H1 (cell line): Measurements from ENCODE around the gene USP16. TPM values are rescaled to one million over a fixed set of nuclear protein-coding genes. Genes with fewer than 3 reads are reported as not detected.

Experiments used
- CHD1 ChIP-seq: IDR thresholded peaks from 2 replicates; pipeline ENCODE4 v1.6.1; 2012; ENCODE audit warnings: low read depth, low read length, improper control_type of control experiment
- CREB1 ChIP-seq: IDR thresholded peaks from 2 replicates; pipeline ENCODE4 v1.6.1; 2012; ENCODE audit warnings: inconsistent platforms
- JUND ChIP-seq: IDR thresholded peaks from 2 replicates; pipeline ENCODE4 v1.6.1; 2011; ENCODE audit warnings: mild to moderate bottlenecking, improper control_type of control experiment, low read length
- polyA plus RNA-seq, 7 experiments: library from polyadenylated mRNA; depleted of rRNA in 3 of 7; stranded (reverse) in 5 of 7; unstranded in 2 of 7; fragments of >200 nt in 5 of 7; fragments of 200-250 nt in 2 of 7; gene quantifications; 1 replicate in 5 of 7; 2 replicates in 1 of 7; 4 replicates in 1 of 7; pipeline versions ENCODE4 v1.2.1 to v1.2.3, GENCODE V29; 2011 to 2013; ENCODE audit warnings: missing spikeins in 2 of 7, mixed read lengths in 2 of 7
- total RNA-seq: library from RNA; stranded (reverse); fragmentation: NEBNext Ultra II Directional; extraction: Animal tissue kit (Norgen Biotek cat#: 25700); gene quantifications from 2 replicates; pipeline ENCODE4 v1.2.1, GENCODE V29; 2021
- TF ChIP-seq, protein P1 (sequence below): IDR thresholded peaks from 2 replicates; pipeline ENCODE4 v1.6.1; 2012; ENCODE audit warnings: inconsistent platforms

Gene USP16
- total and polyA plus RNA-seq, 2 of the 8 experiments (the other 6 are each of a cell fraction or from before 2014, with no cell fraction given), result 3.4 to 19.1 TPM

DNA sequence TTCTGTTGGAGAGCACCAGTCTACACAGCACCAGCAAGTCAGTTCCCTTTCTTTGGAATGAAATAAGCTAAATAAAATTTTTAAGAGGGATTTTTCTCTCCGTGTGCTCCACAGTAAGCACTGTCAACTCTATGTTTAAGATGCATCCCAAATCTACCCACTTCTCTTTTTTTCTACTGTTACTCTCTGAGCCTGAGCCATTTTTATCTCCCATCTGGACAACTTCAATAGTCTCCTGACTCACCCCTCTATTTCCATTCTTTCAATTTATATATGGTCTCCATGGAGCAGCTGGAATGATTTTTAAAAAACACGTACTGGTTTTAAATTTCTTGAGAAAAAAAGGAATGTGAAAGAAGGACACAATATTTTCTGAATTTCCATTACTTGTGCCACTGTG, 73.7 kb downstream of the USP16 start (continued):
- TF ChIP-seq, protein P1, sequence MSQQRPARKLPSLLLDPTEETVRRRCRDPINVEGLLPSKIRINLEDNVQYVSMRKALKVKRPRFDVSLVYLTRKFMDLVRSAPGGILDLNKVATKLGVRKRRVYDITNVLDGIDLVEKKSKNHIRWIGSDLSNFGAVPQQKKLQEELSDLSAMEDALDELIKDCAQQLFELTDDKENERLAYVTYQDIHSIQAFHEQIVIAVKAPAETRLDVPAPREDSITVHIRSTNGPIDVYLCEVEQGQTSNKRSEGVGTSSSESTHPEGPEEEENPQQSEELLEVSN, result no peak
- TF ChIP-seq CREB1 (no peak), JUND (no peak), CHD1 (no peak)
